HepG2 (cell line): ENCODE data around the gene CLDN15. TPM values are rescaled to one million over a fixed set of nuclear protein-coding genes. Genes with fewer than 3 reads are reported as not detected.

ENCODE experiments used
- ADNP ChIP-seq: sonication (generic); formaldehyde crosslinking; IDR thresholded peaks from 2 replicates; pipeline ENCODE4 v1.4.0; 2020; ENCODE audit warnings: missing genetic modification reagents
- ARID2 ChIP-seq: sonication (generic); formaldehyde crosslinking; IDR thresholded peaks from 2 replicates; pipeline ENCODE4 v1.8.1; 2022; ENCODE audit warnings: mild to moderate bottlenecking, missing genetic modification reagents, borderline replicate concordance
- ARID5B ChIP-seq: IDR thresholded peaks from 2 replicates; pipeline ENCODE4 v1.4.0; 2020; ENCODE audit warnings: mild to moderate bottlenecking, missing genetic modification reagents
- CSRNP1 ChIP-seq: sonication (generic); formaldehyde crosslinking; IDR thresholded peaks from 2 replicates; pipeline ENCODE4 v1.8.1; 2023; ENCODE audit warnings: mild to moderate bottlenecking, missing genetic modification reagents
- FIP1L1 ChIP-seq: fragments of 200-400 bp; formaldehyde crosslinking; IDR thresholded peaks from 2 replicates; pipeline ENCODE4 v1.6.1; 2018; ENCODE audit warnings: low read depth, mild to moderate bottlenecking, low read length, moderate library complexity, borderline replicate concordance; ENCODE audit not compliant: insufficient read depth
- GABPA ChIP-seq, 2 experiments: IDR thresholded peaks; 2 replicates each; pipeline ENCODE4 v1.6.1; 2011 to 2016; ENCODE audit warnings: low read depth in 2 of 2, low read length in 1 of 2, missing biosample characterization in 1 of 2, missing genetic modification characterization in 1 of 2
- HOMEZ ChIP-seq: IDR thresholded peaks from 2 replicates; pipeline ENCODE4 v1.6.1; 2016; ENCODE audit warnings: low read depth
- KAT7 ChIP-seq: IDR thresholded peaks from 2 replicates; pipeline ENCODE4 v1.6.1; 2018; ENCODE audit warnings: borderline replicate concordance, missing compliant biosample characterization
- MXD3 ChIP-seq: IDR thresholded peaks from 2 replicates; pipeline ENCODE4 v1.6.1; 2016; ENCODE audit warnings: mild to moderate bottlenecking, missing biosample characterization, missing genetic modification reagents
- PHF8 ChIP-seq: sonication (generic); formaldehyde crosslinking; IDR thresholded peaks from 2 replicates; pipeline ENCODE4 v1.5.0; 2020; ENCODE audit warnings: missing genetic modification reagents
- XBP1 ChIP-seq: sonication (generic); formaldehyde crosslinking; IDR thresholded peaks from 2 replicates; pipeline ENCODE4 v1.5.0; 2020; ENCODE audit warnings: missing genetic modification reagents
- ZFAT ChIP-seq: sonication (generic); formaldehyde crosslinking; conservative IDR thresholded peaks from 2 replicates; pipeline ENCODE4 v1.8.1; 2023; ENCODE audit warnings: missing genetic modification reagents, inconsistent platforms
- ZFP91 ChIP-seq: sonication (generic); formaldehyde crosslinking; IDR thresholded peaks from 2 replicates; pipeline ENCODE4 v1.9.0; 2022; ENCODE audit warnings: missing genetic modification reagents, mild to moderate bottlenecking, borderline replicate concordance
- ZIK1 ChIP-seq: sonication (generic); formaldehyde crosslinking; IDR thresholded peaks from 2 replicates; pipeline ENCODE4 v1.5.0; 2020; ENCODE audit warnings: mild to moderate bottlenecking, low read depth, missing genetic modification reagents, borderline replicate concordance
- ZKSCAN8 ChIP-seq: IDR thresholded peaks from 2 replicates; pipeline ENCODE4 v1.6.1; 2016; ENCODE audit warnings: borderline replicate concordance, missing genetic modification reagents, missing compliant biosample characterization
- ZNF441 ChIP-seq: sonication (generic); formaldehyde crosslinking; IDR thresholded peaks from 2 replicates; pipeline ENCODE4 v1.7.0; 2021; ENCODE audit warnings: missing genetic modification reagents, borderline replicate concordance
- ZSCAN9 ChIP-seq: IDR thresholded peaks from 2 replicates; pipeline ENCODE4 v1.6.1; 2016; ENCODE audit warnings: borderline replicate concordance
- polyA plus RNA-seq, 8 experiments: library from polyadenylated mRNA; depleted of rRNA in 3 of 8; stranded (reverse) in 7 of 8; unstranded in 1 of 8; fragments of >200 nt; fragmentation: Illumina TruSeq in 4 of 8; extraction: Trizol in 4 of 8; gene quantifications; 2 replicates each; pipeline versions ENCODE4 v1.2.1 to v1.2.3, GENCODE V29; 2011 to 2016; ENCODE audit warnings: low read depth in 4 of 8, missing spikeins in 1 of 8, mixed read lengths in 1 of 8; ENCODE audit not compliant: insufficient read depth in 1 of 8
- total RNA-seq, 5 experiments: library from RNA; depleted of rRNA; stranded (reverse); fragments of >200 nt; fragmentation: Illumina TruSeq; extraction: Trizol; gene quantifications; 2 replicates each; pipeline ENCODE4 v1.2.3, GENCODE V29; 2016; ENCODE audit warnings: low read depth in 1 of 5

The CLDN15 gene
- total and polyA plus RNA-seq, 2 of the 13 experiments (the other 11 are each of a cell fraction or from before 2014, with no cell fraction given), result 7.1 to 17.8 TPM

- peak; percentile 51; the same call in 1 of the 2 replicates for TF ChIP-seq MXD3 (CRISPR knock-in tag)
- no peak; the same call in 1 of the 2 replicates for TF ChIP-seq ARID5B (CRISPR knock-in tag)
- TF ChIP-seq ARID2 (CRISPR knock-in tag), result 0 out of 2 replicates have a peak, but pooled peaks have one; percentile 61
- 0 out of 2 replicates have a peak, but pooled peaks have one; percentile 60 for TF ChIP-seq ZFAT
- no peak for TF ChIP-seq HOMEZ (CRISPR knock-in tag)
- peak; percentile 65; the same call in 1 of the 2 replicates for TF ChIP-seq KAT7 (CRISPR knock-in tag)
- TF ChIP-seq ZFP91 (CRISPR knock-in tag), result peak; percentile 73
- TF ChIP-seq CSRNP1, result 0 out of 2 replicates have a peak, but pooled peaks have one; percentile 7
- peak; percentile 38; the same call in 1 of the 2 replicates for TF ChIP-seq ZSCAN9 (CRISPR knock-in tag)
- TF ChIP-seq FIP1L1, result no peak
- no peak for TF ChIP-seq ZNF441 (CRISPR knock-in tag)
- TF ChIP-seq PHF8 (CRISPR knock-in tag), result peak; percentile 94
- TF ChIP-seq ZKSCAN8 (CRISPR knock-in tag), result no peak
- no peak for TF ChIP-seq ADNP (CRISPR knock-in tag)
- TF ChIP-seq XBP1 (CRISPR knock-in tag), result no peak
- peak; percentile 88 for TF ChIP-seq GABPA (IDR thresholded peaks at IDR 0.05; ENCODE audit: low read depth, low read length)
- peak; percentile 92 for TF ChIP-seq GABPA (CRISPR knock-in tag; IDR thresholded peaks at IDR 0.05; ENCODE audit: low read depth)
- TF ChIP-seq ZIK1, result peak; percentile 68
Observed at GRCh38 chr7:101244375-101245146, 7.0 kb upstream of the CLDN15 start, which contains the start of gene FIS1 (continued).
